ENCODE measurements around the gene CES3.
A peak's percentile ranks its signal among the peaks of the same experiment; 100 is the strongest.
"Not testable (repeated sequence)": the region's sequence is repeated elsewhere in the genome, so short reads cannot be mapped to it uniquely, and the experiment has no call there.

The CES3 gene

GRCh38 chr16:66970775-66971720 is 10.0 kb downstream of the CES3 start:
- no peak for DNase-seq (ENCODE audit: low spot score)

GRCh38 chr16:66972983-66973382 is 11.9 kb downstream of the CES3 start:
- no peak for DNase-seq (ENCODE audit: low spot score)

GRCh38 chr16:66973716-66974115 is 12.7 kb downstream of the CES3 start:
- DNase-seq (ENCODE audit: low spot score) = no peak

- not testable (repeated sequence) for DNase-seq (ENCODE audit: low spot score)
Measured at GRCh38 chr16:66974156-66974931, 13.3 kb downstream of the CES3 start.

GRCh38 chr16:66974932-66975246 is 13.8 kb downstream of the CES3 start:
- not testable (repeated sequence) for DNase-seq (ENCODE audit: low spot score)

GRCh38 chr16:66975302-66975893 is 14.3 kb downstream of the CES3 start:
- DNase-seq (ENCODE audit: low spot score) = no peak

GRCh38 chr16:66976746-66977145 is 15.7 kb downstream of the CES3 start:
- DNase-seq (ENCODE audit: low spot score) = no peak

GRCh38 chr16:66977341-66978113 is 16.5 kb downstream of the CES3 start:
- peak; percentile 85 for DNase-seq (ENCODE audit: low spot score)

GRCh38 chr16:66979011-66979717 is 18.1 kb downstream of the CES3 start:
- no peak for DNase-seq (ENCODE audit: low spot score)

GRCh38 chr16:66983033-66983432 is 22.0 kb downstream of the CES3 start:
- DNase-seq (ENCODE audit: low spot score) = no peak

GRCh38 chr16:66984892-66985311 is 23.8 kb downstream of the CES3 start:
- DNase-seq (ENCODE audit: low spot score) = no peak

- DNase-seq (ENCODE audit: low spot score) = no peak
Measured at GRCh38 chr16:66986559-66986958, 25.5 kb downstream of the CES3 start.

GRCh38 chr16:66988197-66988788 is 27.2 kb downstream of the CES3 start, which contains the start of gene CES4A:
Gene CES4A, plus strand, starts transcription at chr16:66988589. Its CDS starts 184 bp downstream, at chr16:66988773.
- no peak for DNase-seq (ENCODE audit: low spot score)

- DNase-seq (ENCODE audit: low spot score) = no peak
Measured at GRCh38 chr16:66991545-66992077, 30.5 kb downstream of the CES3 start.

GRCh38 chr16:66993558-66993957 is 32.5 kb downstream of the CES3 start:
- not testable (repeated sequence) for DNase-seq (ENCODE audit: low spot score)

- DNase-seq (ENCODE audit: low spot score) = no peak
Measured at GRCh38 chr16:66996324-66996982, 35.4 kb downstream of the CES3 start.

GRCh38 chr16:66996983-66997358 is 35.9 kb downstream of the CES3 start:
- no peak for DNase-seq (ENCODE audit: low spot score)

- no peak for DNase-seq (ENCODE audit: low spot score)
Measured at GRCh38 chr16:67000384-67001351, 39.6 kb downstream of the CES3 start.

- no peak for DNase-seq (ENCODE audit: low spot score)
Measured at GRCh38 chr16:67001726-67002125, 40.7 kb downstream of the CES3 start.

Measured in HuH-7.5 (cell line).